Activated CD8-positive, alpha-beta memory T cell treated with anti-CD3 and anti-CD28 coated beads for 36 hours (primary cell): ENCODE data around the gene ADISSP. TPM values are rescaled to one million over a fixed set of nuclear protein-coding genes. Genes with fewer than 3 reads are reported as not detected.

Source experiments
- CTCF ChIA-PET: fragments of 350-600 bp; sonication (Branson Sonifier 250); formaldehyde crosslinking; loops from one replicate; lab custom pipeline; 2021; ENCODE audit warnings: antibody characterized with exemption; lab: Charles Lee
- POLR2A ChIA-PET: fragments of 350-600 bp; sonication (Branson Sonifier 250); formaldehyde crosslinking; loops from one replicate; lab custom pipeline; 2021; ENCODE audit warnings: antibody characterized with exemption; lab: Charles Lee
- total RNA-seq, 2 experiments: library from RNA; stranded (reverse); gene quantifications; one replicate each; pipeline ENCODE4 v1.2.3, GENCODE V29; 2021

The ADISSP gene
- total RNA-seq, 2 experiments from 2014 or later = 72.3 to 72.4 TPM

DNA sequence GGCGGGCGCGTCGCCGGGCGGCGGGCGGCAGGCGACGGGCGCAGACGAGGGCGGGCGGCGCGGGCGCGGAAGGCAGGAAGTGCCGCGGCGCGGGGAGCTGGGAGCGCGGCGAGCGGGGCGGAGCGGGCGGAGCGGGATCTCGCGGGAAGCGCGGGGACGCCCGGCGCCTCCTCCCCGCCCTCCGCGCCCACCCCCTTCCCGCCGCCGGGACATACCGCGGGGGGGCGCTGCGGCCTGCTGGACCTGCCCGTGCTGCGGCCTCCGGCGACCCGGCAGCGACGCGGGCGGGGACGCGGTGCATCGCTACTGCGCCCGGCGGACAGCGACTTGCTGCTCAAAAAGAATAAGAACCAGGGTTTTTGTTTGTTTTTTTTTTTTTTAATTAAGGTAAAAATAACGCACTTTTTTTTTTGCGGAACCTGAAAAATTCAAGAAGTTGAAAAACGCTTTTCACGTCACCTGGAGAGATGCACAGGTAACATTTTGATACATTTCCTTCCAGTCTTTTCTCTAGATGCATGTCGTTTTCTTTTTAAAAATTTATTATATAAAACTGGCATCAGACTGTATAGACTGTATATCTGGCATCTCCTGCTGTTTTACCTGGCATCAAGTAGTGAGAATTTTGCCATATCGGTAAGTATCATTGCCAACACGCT, 19.2 kb upstream of the ADISSP start, which contains the start of gene CENPB:
Gene CENPB, minus strand, starts transcription at position 76 of the 659 bp plus-strand sequence. CDS start 257 bp downstream, outside the sequence.
- CTCF ChIA-PET = interaction anchor here (0.6 to 6.1 kb wide), 18 partner anchors 9 to 949 kb away, joined by 3 to 42 read pairs (median 4); partner anchors contain the start of genes ADISSP, AP5S1 and CDC25B
- POLR2A ChIA-PET = interaction anchor here (0.5 to 2.4 kb wide), 7 partner anchors 19 to 88 kb away, joined by 3 to 21 read pairs (median 4); partner anchors contain the start of genes ADISSP and AP5S1

DNA sequence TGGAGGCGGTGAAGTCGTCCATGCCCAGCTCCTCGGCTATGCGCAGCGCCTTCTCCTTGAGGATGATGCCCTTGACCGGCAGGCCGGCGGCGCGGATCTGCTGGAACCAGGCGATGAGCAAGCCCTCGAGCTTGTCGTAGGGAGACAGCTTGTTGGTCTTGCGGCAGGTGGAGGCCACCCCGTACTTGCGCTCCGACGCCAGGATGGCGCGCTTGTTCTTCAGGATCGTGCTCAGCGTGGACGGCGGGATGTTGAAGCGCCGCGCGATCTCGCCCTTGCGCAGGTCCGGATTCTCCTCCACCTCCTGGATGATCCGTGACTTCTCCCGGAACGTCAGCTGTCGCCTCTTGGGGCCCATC, 18.6 kb upstream of the ADISSP start:
- POLR2A ChIA-PET = interaction anchor here (0.5 to 2.4 kb wide), 4 partner anchors 18 to 93 kb away, joined by 3 to 21 read pairs (median 6); partner anchors contain the start of genes ADISSP and AP5S1

GRCh38 chr20:3785240-3786125, 17.9 kb upstream of the ADISSP start:
- CTCF ChIA-PET = interaction anchor here (1.0 to 6.1 kb wide), 13 partner anchors 8 to 117 kb away, joined by 3 to 42 read pairs (median 6); partner anchors contain the start of genes ADISSP, AP5S1 and CDC25B
- POLR2A ChIA-PET = interaction anchor here (1.5 to 2.4 kb wide), 3 partner anchors 17 to 35 kb away, joined by 5 to 21 read pairs (median 9); partner anchors contain the start of genes ADISSP and AP5S1

More for the DNA sequence above, 18.6 kb upstream of the ADISSP start:
- CTCF ChIA-PET = interaction anchor here (0.6 to 6.1 kb wide), 14 partner anchors 9 to 117 kb away, joined by 3 to 42 read pairs (median 6); partner anchors contain the start of genes ADISSP, AP5S1 and CDC25B

DNA sequence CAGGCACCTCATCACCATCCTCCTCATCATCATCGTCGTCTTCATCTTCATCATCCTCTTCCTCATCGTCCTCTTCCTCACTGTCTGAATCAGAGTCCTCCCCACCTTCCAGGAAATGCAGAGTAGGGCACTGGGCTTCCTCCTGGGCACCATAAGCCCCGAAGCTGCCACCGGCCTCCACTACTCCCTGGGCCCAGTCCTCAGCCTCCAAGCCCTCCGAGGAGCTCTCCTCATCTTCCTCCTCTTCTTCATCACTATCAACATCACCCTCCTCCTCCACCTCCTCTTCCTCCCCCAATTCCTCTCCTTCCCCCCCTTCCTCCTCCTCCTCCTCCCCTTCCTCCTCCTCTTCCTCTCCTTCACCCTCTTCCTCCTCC, 17.3 kb upstream of the ADISSP start:
- ChIA-PET CTCF (interaction anchor here (1.0 to 6.1 kb wide), 5 partner anchors 7 to 70 kb away, joined by 3 to 42 read pairs (median 12); partner anchors contain the start of genes AP5S1 and CDC25B), POLR2A (interaction anchor here (1.5 kb wide), 1 partner anchor 17 kb away, joined by 5 read pairs; the partner anchor contains the start of gene ADISSP)

- ChIA-PET POLR2A (interaction anchor here (1.5 kb wide), 1 partner anchor 16 kb away, joined by 5 read pairs; the partner anchor contains the start of gene ADISSP), CTCF (interaction anchor here (2.5 to 6.1 kb wide), 3 partner anchors 11 to 70 kb away, joined by 10 to 42 read pairs (median 12); partner anchors contain the start of genes AP5S1 and CDC25B)
These were observed 16.8 kb upstream of the ADISSP start for GRCh38 chr20:3784216-3784853.

GRCh38 chr20:3783511-3784195, 16.1 kb upstream of the ADISSP start:
- ChIA-PET CTCF (interaction anchor here (4.0 kb wide), 1 partner anchor 12 kb away, joined by 12 read pairs; the partner anchor contains the start of gene CDC25B), POLR2A (interaction anchor here (1.5 kb wide), 1 partner anchor 16 kb away, joined by 5 read pairs; the partner anchor contains the start of gene ADISSP)

DNA sequence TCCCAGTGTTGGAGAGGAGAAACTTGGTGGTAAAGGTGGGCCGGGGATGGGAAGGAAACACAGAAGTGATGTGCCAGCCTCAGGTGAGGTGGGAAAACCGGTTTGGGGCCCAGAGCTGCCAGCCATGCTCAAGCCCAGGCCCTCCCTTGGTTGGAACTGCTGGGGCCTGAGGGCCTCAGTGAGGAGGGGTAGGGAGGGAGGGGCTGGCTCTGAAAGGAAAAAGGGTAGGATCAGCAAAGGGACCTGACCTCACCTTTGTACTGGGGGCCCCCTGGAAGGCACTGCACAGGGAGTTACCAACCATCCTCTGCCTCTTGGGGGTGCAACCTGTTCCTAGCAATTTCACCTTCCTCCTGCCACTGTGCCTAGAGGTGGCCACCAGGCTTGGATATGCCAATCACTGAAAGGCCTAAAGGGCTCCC, 15.5 kb upstream of the ADISSP start:
- POLR2A ChIA-PET = no interaction called here
- CTCF ChIA-PET = interaction anchor here (2.0 kb wide), 1 partner anchor 37 kb away, joined by 4 read pairs; the partner anchor contains the start of gene AP5S1

DNA sequence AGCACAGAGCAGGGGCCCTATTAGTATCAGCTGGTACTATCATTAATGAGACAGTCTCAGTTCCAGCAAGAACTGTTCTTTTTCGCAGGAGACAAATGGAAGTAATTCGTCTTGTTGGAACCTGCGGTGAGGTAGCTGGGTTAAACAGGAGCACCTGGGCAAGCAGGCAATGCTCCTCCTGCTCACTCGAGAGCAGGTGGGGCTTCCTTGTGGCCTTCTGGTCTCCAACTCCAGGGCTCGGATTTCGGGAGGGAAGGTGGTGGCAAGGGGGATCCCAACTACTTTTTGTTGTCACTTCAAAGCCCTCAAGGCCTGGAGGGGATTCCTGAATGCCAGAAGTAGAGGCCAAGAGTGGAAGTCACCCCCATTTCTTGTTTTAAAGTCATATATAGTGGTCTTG, 15.0 kb upstream of the ADISSP start:
- POLR2A ChIA-PET = no interaction called here
- CTCF ChIA-PET = interaction anchor here (2.0 kb wide), 1 partner anchor 38 kb away, joined by 4 read pairs; the partner anchor contains the start of gene AP5S1

- ChIA-PET POLR2A (interaction anchor here (1.0 kb wide), 1 partner anchor 39 kb away, joined by 3 read pairs; the partner anchor contains the start of gene AP5S1), CTCF (interaction anchor here (1.2 to 2.0 kb wide), 4 partner anchors 13 to 70 kb away, joined by 3 to 5 read pairs (median 4); partner anchors contain the start of genes ADISSP and AP5S1)
These were observed 13.8 kb upstream of the ADISSP start, which contains the start of gene SPEF1 for GRCh38 chr20:3781153-3781910. TSS of gene SPEF1 (minus strand) at chr20:3781448. CDS start at chr20:3781287, 161 bp downstream.

- ChIA-PET POLR2A (interaction anchor here (2.0 kb wide), 1 partner anchor 11 kb away, joined by 13 read pairs; the partner anchor contains the start of gene ADISSP), CTCF (interaction anchor here (0.8 to 2.5 kb wide), 6 partner anchors 7 to 76 kb away, joined by 3 to 15 read pairs (median 8); partner anchors contain the start of genes ADISSP, AP5S1 and CENPB)
These were observed 11.4 kb upstream of the ADISSP start for GRCh38 chr20:3778976-3779375.

DNA sequence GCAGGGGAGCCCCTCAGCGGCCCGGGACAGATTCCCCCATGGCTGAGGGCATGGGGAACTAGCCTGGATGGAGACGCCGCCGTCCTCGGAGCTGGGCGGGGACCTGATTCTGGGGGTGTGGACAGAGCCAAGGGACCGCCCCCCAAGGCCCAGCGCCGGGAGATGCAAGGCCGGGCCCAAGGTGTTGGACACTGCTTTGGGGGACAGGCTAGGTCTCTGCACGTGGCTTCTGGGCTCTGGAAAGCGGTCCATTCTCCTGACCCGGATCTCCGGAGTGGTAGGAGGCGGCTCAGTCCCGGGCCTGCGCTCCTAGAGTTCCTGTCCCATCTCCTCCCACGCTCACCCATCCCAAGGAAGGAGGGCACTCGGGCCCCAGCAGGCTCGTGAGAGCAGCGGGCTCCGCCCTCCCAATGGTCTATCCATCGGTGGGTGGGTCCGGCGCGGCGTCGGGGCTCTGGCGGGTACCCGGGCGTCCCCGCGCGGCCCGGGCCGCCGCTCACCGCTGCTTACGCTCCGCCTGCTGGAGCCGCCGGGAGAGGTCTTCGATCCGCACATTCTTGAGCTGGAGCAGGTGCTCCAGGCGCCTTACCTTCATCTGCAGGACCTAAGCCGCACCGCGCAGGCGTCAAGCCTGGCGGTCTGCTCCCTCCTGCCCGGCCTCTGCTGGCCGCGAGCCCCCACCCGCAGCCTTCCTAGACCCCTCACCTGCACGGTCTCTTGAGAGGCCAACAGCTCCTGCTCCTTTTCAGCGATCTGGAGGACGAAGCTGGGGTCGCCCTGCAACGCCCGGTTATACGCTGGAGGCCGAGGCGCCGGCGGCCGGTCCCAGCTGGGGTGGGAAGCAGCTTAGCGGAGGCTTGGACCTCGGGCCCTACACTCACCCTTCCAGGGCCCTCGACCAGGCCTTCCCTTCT, 10.4 kb upstream of the ADISSP start:
- ChIA-PET CTCF (interaction anchor here (0.6 to 2.5 kb wide), 9 partner anchors 8 to 143 kb away, joined by 3 to 15 read pairs (median 5); partner anchors contain the start of genes AP5S1 and CENPB), POLR2A (interaction anchor here (2.0 kb wide), 1 partner anchor 10 kb away, joined by 13 read pairs; the partner anchor contains the start of gene ADISSP)

GRCh38 chr20:3777381-3777715, 9.8 kb upstream of the ADISSP start:
- POLR2A ChIA-PET = interaction anchor here (0.7 kb wide), 1 partner anchor 81 kb away, joined by 3 read pairs; no protein-coding TSS in a partner anchor
- CTCF ChIA-PET = interaction anchor here (0.6 to 2.5 kb wide), 8 partner anchors 8 to 144 kb away, joined by 3 to 15 read pairs (median 6); partner anchors contain the start of genes AP5S1 and CENPB

- ChIA-PET POLR2A (no interaction called here), CTCF (no interaction called here)
These were observed 8.0 kb upstream of the ADISSP start for GRCh38 chr20:3775457-3776108.

- ChIA-PET POLR2A (interaction anchor here (0.6 kb wide), 1 partner anchor 1030 kb away, joined by 3 read pairs; no protein-coding TSS in a partner anchor), CTCF (interaction anchor here (1.0 kb wide), 1 partner anchor 47 kb away, joined by 4 read pairs; no protein-coding TSS in a partner anchor)
These were observed 4.1 kb upstream of the ADISSP start for GRCh38 chr20:3771552-3772058.
